GM18526 (cell line): Measurements from ENCODE around the gene BCAN.

ENCODE experiments used
- POLR2A ChIP-seq: IDR thresholded peaks from 3 replicates; pipeline ENCODE4 v1.6.1; 2011; ENCODE audit not compliant: insufficient read length; ENCODE audit errors: extremely low read depth

BCAN gene

GRCh38 chr1:156705918-156706656, 64.2 kb downstream of the BCAN start:
- TF ChIP-seq POLR2A: no peak

- TF ChIP-seq POLR2A: no peak
Measured at GRCh38 chr1:156706657-156707416, 64.9 kb downstream of the BCAN start.

GRCh38 chr1:156707417-156708217, 65.7 kb downstream of the BCAN start:
- no peak for TF ChIP-seq POLR2A

- TF ChIP-seq POLR2A: no peak
Measured at GRCh38 chr1:156708218-156708661, 66.3 kb downstream of the BCAN start.

GRCh38 chr1:156709031-156709430, 67.1 kb downstream of the BCAN start:
- TF ChIP-seq POLR2A: no peak
